GM12891 (cell line): ENCODE results near the gene TANC1.

ENCODE experiments used
- PAX5 ChIP-seq: IDR thresholded peaks from 2 replicates; pipeline ENCODE4 v1.6.1; 2011; ENCODE audit warnings: low read length, moderate library complexity, mild to moderate bottlenecking; ENCODE audit not compliant: insufficient read depth, severe bottlenecking
- POLR2A ChIP-seq: IDR thresholded peaks from 2 replicates; pipeline ENCODE4 v1.6.1; 2011; ENCODE audit warnings: low read depth, low read length, control low read depth
- POLR2AphosphoS5 ChIP-seq: IDR thresholded peaks from 2 replicates; pipeline ENCODE4 v1.6.1; 2011; ENCODE audit warnings: low read depth, low read length, control low read depth
- POU2F2 ChIP-seq: IDR thresholded peaks from 2 replicates; pipeline ENCODE4 v1.6.1; 2011; ENCODE audit warnings: low read depth, mild to moderate bottlenecking, control low read depth, low read length, moderate library complexity
- SPI1 ChIP-seq: IDR thresholded peaks from 2 replicates; pipeline ENCODE4 v1.6.1; 2011; ENCODE audit warnings: low read depth, low read length, control low read depth
- TAF1 ChIP-seq: IDR thresholded peaks from 2 replicates; pipeline ENCODE4 v1.6.1; 2011; ENCODE audit warnings: low read depth, low read length, control low read depth

DNA sequence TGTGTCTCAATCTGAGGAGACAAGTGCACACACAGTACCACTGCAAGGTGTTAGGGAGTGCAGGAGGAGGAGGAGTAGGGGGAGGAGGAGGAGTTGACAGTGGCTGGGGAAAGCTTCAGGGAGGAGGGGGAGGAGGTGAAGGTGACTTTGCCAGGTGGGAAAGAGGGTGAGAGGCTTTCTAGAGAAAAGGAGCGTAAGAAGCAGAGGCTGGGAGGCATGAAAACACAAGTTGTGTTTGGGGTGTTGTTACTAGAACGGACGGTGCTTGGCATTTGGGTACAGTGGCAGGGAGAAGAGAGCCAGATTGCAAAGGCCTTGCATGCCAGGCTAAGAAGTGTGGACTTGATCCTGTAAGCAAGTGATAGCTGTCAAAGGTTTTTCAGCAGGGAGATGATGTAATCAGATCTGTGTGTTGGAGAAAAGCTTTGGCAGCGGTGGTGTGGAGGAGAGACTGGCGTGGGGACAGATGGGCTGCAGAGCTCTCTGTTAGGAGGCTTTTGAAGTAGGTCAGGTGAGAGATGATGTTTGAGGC lies 16.2 kb downstream of the TANC1 start:
- no peak for TF ChIP-seq POLR2AphosphoS5
- TF ChIP-seq POLR2A = no peak
- no peak for TF ChIP-seq SPI1
- TF ChIP-seq TAF1 = no peak
- no peak for TF ChIP-seq PAX5
- no peak for TF ChIP-seq POU2F2
